OCI-LY7 (cell line): Measurements from ENCODE around the gene BACH2. TPM values are rescaled to one million over a fixed set of nuclear protein-coding genes. Genes with fewer than 3 reads are reported as not detected.

Experiments used
- BruUV-seq: library from RNA; stranded (reverse); fragments of 400-500 nt; replicated peaks from 2 replicates; lab custom pipeline; 2021; lab: Mats Ljungman, UMichigan
- CTCF ChIA-PET: fragments of 300-600 bp; sonication (Branson Sonifier 250); formaldehyde crosslinking; loops from one replicate; lab custom pipeline; 2022; ENCODE audit warnings: antibody characterized with exemption; ENCODE audit not compliant: unreplicated experiment; lab: Charles Lee
- POLR2A ChIA-PET: fragments of 300-600 bp; sonication (Branson Sonifier 250); formaldehyde crosslinking; loops from one replicate; lab custom pipeline; 2022; ENCODE audit warnings: antibody characterized with exemption; lab: Charles Lee
- DNase-seq: peaks from one replicate; pipeline ENCODE4 v3.0.0-alpha.2; 2015; ENCODE audit warnings: low spot score
- H2AFZ ChIP-seq: fragments of 200-600 bp; sonication (generic), shearing (Covaris generic); 2 replicates; pipeline ENCODE4 v1.6.1; 2014; ENCODE audit warnings: mild to moderate bottlenecking, antibody characterized with exemption, low read length, moderate library complexity
- H3K27ac ChIP-seq: fragments of 200-600 bp; sonication (generic); 2 replicates; pipeline ENCODE4 v1.5.1; 2014; ENCODE audit warnings: mixed run types, low read depth, mild to moderate bottlenecking, moderate library complexity, low read length, inconsistent platforms; ENCODE audit not compliant: poor library complexity, severe bottlenecking
- H3K36me3 ChIP-seq: fragments of 200-600 bp; sonication (generic); 2 replicates; pipeline ENCODE4 v1.6.1; 2014; ENCODE audit warnings: mild to moderate bottlenecking, antibody characterized with exemption, low read length, moderate library complexity, mixed read lengths; ENCODE audit not compliant: insufficient read depth
- H3K4me1 ChIP-seq: fragments of 200-600 bp; sonication (generic); 2 replicates; pipeline ENCODE4 v1.5.1; 2014; ENCODE audit warnings: mild to moderate bottlenecking, low read length; ENCODE audit not compliant: insufficient read depth, poor library complexity, severe bottlenecking
- H3K4me2 ChIP-seq: fragments of 200-600 bp; sonication (generic); 2 replicates; pipeline ENCODE4 v1.6.1; 2014; ENCODE audit warnings: mild to moderate bottlenecking, low read length
- H3K4me3 ChIP-seq: fragments of 200-600 bp; sonication (generic); 2 replicates; pipeline ENCODE4 v1.5.1; 2014; ENCODE audit warnings: mild to moderate bottlenecking, low read depth, low read length; ENCODE audit not compliant: poor library complexity, severe bottlenecking
- H3K79me2 ChIP-seq: fragments of 200-600 bp; sonication (generic); 2 replicates; pipeline ENCODE4 v1.6.1; 2016; ENCODE audit warnings: low read depth, mild to moderate bottlenecking, low read length, moderate library complexity, mixed read lengths; ENCODE audit not compliant: insufficient read depth
- H3K9me2 ChIP-seq: fragments of 200-600 bp; sonication (generic); 2 replicates; pipeline ENCODE4 v1.6.1; 2016; ENCODE audit warnings: mild to moderate bottlenecking, low read length, mixed read lengths; ENCODE audit not compliant: insufficient read depth
- H3K9me3 ChIP-seq: fragments of 200-600 bp; sonication (generic); 2 replicates; pipeline ENCODE4 v1.6.1; 2014; ENCODE audit warnings: mild to moderate bottlenecking, mixed run types, low read length, mixed read lengths
- H4K20me1 ChIP-seq: fragments of 200-600 bp; sonication (generic); 2 replicates; pipeline ENCODE4 v1.6.1; 2014; ENCODE audit warnings: mild to moderate bottlenecking, antibody characterized with exemption, low read length, moderate library complexity, mixed read lengths; ENCODE audit not compliant: insufficient read depth
- EZH2phosphoT487 ChIP-seq: fragments of 200-600 bp; sonication (generic); IDR thresholded peaks from 2 replicates; pipeline ENCODE4 v1.6.1; 2018; ENCODE audit warnings: low read depth, borderline replicate concordance, mild to moderate bottlenecking, mixed run types, antibody characterized with exemption, low read length, moderate library complexity, mixed read lengths
- intact Hi-C: fragments of 100-400 bp; cut with micrococcal nuclease; formaldehyde crosslinking; loops from one replicate; pipeline ENCODE4 v1.10.0; 2022; ENCODE audit not compliant: unreplicated experiment
- total RNA-seq, 2 experiments: library from RNA; depleted of rRNA in 1 of 2; stranded (reverse); fragments of >200 nt in 1 of 2; shearing (Covaris generic) in 1 of 2; gene quantifications; 2 replicates each; pipeline ENCODE4 v1.2.3, GENCODE V29; 2014 to 2022
- TF ChIP-seq, protein P1 (sequence below): fragments of 200-600 bp; sonication (generic); conservative IDR thresholded peaks from 2 replicates; pipeline ENCODE4 v1.5.1; 2014; ENCODE audit warnings: mild to moderate bottlenecking, antibody characterized with exemption, low read length, moderate library complexity, mixed read lengths

BACH2 gene
- total RNA-seq, 2 experiments from 2014 or later = 92.0 to 163 TPM

DNA sequence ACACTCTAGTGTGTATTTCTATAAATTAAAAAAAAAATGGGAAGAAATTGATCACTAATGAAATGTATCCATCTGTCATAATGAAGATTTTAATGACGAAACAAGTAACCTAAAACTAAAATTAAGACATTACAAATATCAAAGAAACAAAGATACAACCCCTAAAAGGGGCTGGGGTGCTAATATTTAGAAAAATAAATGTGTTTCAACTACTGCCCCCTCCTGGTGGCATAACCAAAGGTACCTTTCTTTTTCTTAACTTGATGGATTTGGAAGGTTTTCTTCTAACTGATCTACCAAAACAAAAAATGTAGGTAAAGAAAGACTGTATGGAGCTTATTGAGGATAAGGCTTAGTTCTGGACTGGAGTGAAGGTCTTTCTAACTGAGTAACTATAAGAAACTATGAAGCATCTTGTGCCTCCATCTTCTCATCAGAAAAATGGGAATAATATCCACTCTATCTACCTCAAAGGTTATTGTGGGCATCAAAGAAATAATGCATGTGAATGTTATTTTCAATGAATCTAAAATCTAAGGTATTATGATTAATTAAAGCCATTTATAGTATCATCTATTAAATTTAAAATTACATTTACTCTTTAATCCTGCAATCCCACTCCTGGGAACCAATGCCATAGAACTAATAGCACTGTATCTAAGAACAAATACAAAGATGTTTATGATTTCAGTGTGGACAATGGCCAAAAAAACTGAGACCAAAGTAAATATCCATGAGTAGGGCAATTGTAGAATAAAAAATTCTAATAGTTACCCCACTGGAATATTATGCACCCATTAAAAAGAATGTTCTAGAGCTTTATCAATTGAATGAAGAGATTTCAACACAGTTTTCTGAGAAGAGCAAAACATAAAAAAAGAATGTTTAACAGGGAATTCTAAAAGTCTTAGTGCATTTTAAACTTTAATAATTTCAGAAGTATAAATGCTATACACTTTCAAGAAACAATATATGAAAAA is 117.2 kb downstream of the BACH2 start:
- CTCF ChIA-PET = no interaction called here
- H3K4me2 ChIP-seq = no peak overlapping the region

DNA sequence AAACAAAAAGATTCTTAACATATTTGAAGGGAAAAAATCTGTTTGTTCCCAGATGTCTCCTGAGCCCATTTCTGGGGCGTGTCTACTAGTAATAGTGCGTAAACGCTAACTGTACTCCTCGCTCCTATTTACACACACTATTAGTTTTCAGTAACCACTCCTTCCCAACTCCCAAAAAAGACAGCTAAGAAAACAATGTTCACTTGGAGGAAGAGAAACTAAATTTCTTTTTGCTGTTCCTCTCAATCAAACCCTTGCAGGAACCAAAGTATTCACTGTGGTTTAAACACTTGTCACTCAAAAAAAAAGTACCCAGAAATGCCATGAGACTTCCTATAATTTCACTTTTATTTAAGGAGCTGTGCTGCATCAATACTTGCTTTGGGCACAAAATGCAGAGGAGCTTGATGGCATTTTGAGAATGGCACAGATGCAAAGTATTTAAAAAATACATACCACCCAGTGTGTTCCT is 118.2 kb downstream of the BACH2 start:
- DNase-seq = no peak
- Histone ChIP-seq H3K36me3 (peaks cover 49% of the 10 kb centered on the region), H4K20me1 (peaks cover 10% of the 10 kb centered on the region), H3K27ac (no peak overlapping the region), H3K9me3 (no peaks in the 10 kb centered on the region; the same call in 1 of the 2 replicates), H2AFZ (no peak overlapping the region), H3K4me3 (no peak overlapping the region), H3K9me2 (no peaks in the 10 kb centered on the region), H3K4me1 (peaks cover 41% of the 10 kb centered on the region), H3K79me2 (peaks cover 95% of the 10 kb centered on the region), H3K4me2 (peak overlapping the region; percentile 25; the same call in 1 of the 2 replicates)
- intact Hi-C loops = no loop called here
- no peak for TF ChIP-seq EZH2phosphoT487
- TF ChIP-seq, protein P1, sequence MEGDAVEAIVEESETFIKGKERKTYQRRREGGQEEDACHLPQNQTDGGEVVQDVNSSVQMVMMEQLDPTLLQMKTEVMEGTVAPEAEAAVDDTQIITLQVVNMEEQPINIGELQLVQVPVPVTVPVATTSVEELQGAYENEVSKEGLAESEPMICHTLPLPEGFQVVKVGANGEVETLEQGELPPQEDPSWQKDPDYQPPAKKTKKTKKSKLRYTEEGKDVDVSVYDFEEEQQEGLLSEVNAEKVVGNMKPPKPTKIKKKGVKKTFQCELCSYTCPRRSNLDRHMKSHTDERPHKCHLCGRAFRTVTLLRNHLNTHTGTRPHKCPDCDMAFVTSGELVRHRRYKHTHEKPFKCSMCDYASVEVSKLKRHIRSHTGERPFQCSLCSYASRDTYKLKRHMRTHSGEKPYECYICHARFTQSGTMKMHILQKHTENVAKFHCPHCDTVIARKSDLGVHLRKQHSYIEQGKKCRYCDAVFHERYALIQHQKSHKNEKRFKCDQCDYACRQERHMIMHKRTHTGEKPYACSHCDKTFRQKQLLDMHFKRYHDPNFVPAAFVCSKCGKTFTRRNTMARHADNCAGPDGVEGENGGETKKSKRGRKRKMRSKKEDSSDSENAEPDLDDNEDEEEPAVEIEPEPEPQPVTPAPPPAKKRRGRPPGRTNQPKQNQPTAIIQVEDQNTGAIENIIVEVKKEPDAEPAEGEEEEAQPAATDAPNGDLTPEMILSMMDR = no peak
- ChIA-PET POLR2A (interaction anchor here (1.0 to 2.3 kb wide), 5 partner anchors 8 to 230 kb away, joined by 4 to 8 read pairs (median 4); no protein-coding TSS in a partner anchor), CTCF (interaction anchor here (1.7 kb wide), 1 partner anchor 10 kb away, joined by 4 read pairs; no protein-coding TSS in a partner anchor)
- no TSS peak for BruUV-seq

More for the DNA sequence above, 117.2 kb downstream of the BACH2 start:
- no peaks in the 10 kb centered on the region; the same call in 1 of the 2 replicates for H3K9me3 ChIP-seq
- no peaks in the 10 kb centered on the region for H3K9me2 ChIP-seq
- H4K20me1 ChIP-seq = peaks cover 10% of the 10 kb centered on the region
- peaks cover 51% of the 10 kb centered on the region for H3K36me3 ChIP-seq
- no peak overlapping the region for H2AFZ ChIP-seq
- TF ChIP-seq, protein P1 = peak; percentile 83
- no peak for TF ChIP-seq EZH2phosphoT487
- no peak overlapping the region for H3K27ac ChIP-seq
- BruUV-seq = no TSS peak
- no peak for DNase-seq
- POLR2A ChIA-PET = interaction anchor here (0.5 to 2.3 kb wide), 4 partner anchors 9 to 361 kb away, joined by 3 to 7 read pairs (median 4); no protein-coding TSS in a partner anchor
- peaks cover 36% of the 10 kb centered on the region for H3K4me1 ChIP-seq
- H3K4me3 ChIP-seq = no peak overlapping the region
- intact Hi-C loops = loop anchor here (2.0 to 10.0 kb wide), 2 partner anchors 239 to 295 kb away; no protein-coding TSS in a partner anchor
- H3K79me2 ChIP-seq = peaks cover 84% of the 10 kb centered on the region; the same call in 1 of the 2 replicates
